HG03159 (cell line): Measurements from ENCODE around the gene COA1.
A peak's percentile ranks its signal among the peaks of the same experiment; 100 is the strongest.
"Not testable (repeated sequence)": the region's sequence is repeated elsewhere in the genome, so short reads cannot be mapped to it uniquely, and the experiment has no call there.

ENCODE experiments used
- ATAC-seq: cut with Tn5 transposase; IDR thresholded peaks from one replicate; pipeline ENCODE4 v1.9.1; 2021; ENCODE audit warnings: mild to moderate bottlenecking, moderate library complexity; ENCODE audit not compliant: unreplicated experiment

Gene COA1

GRCh38 chr7:43729924-43730248 lies 563 bp upstream of the COA1 start:
- ATAC-seq = peak; percentile 37

GRCh38 chr7:43727494-43727893 lies 1.8 kb downstream of the COA1 start:
- ATAC-seq = no peak

- no peak for ATAC-seq
Observed at GRCh38 chr7:43727003-43727402, 2.3 kb downstream of the COA1 start.

DNA sequence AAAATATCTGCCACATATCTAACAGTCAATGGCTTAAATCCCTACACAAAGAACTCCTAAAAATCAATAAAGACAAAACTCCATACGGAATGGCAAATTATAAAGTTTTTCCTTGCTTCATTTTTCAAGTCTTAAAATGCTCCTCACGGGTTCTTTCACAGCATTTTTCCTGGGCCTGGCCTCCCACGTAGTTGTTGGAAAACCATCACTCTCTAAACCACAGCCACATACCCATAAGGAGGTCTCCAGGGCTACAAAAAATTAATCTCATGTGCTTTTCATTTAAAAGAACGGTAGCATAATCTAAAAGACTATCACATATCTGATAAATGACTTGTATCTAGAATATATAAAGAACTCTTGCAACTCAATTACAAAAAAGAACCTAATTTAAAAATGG lies 2.9 kb downstream of the COA1 start:
- ATAC-seq = no peak

- ATAC-seq = no peak
Observed at GRCh38 chr7:43725251-43725650, 4.1 kb downstream of the COA1 start.

DNA sequence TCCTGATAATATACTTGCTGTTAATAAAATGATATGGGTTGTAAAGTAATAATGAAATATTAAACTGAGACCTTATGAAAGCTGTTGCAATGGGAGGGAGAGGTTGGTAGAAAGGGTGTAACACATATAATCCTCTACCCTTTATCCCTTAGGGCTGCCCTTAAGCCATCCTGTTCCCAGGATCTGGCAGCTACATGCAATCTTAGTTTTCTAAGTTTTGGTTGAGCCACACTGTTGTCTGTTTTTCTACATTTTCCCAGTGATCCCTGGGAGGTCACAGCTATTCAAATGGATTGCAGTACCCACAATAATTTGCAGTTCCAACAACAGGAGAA lies 6.3 kb downstream of the COA1 start:
- ATAC-seq = no peak

DNA sequence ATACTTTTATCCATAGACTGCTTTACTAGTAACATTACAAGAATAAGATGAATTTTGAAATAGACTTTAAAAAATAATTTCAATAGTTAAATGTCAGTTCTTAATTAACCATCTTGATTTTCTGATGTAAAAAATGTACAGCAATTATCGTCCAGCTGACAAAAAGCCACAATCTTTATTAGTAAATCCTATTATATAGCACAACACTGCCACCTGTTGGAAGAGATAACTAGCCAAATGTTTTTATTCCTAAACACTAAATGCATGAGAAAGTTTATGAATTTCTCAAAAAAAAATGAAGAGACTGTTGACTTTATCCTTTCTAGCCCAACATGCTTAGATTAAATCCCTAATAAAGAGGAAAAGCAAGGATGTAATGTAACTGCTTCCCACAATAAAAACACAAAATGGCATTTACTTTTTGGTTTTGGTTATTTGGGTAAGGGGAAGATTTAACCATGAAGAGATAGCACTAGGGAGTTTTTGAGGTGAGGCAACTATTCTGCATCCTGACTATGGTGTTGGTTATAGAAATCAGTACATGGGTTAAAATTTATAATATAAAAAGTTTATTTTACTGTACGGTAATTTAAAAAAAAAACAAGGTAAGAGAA lies 8.0 kb downstream of the COA1 start:
- ATAC-seq = no peak

GRCh38 chr7:43716598-43716997 lies 12.7 kb downstream of the COA1 start:
- no peak for ATAC-seq

GRCh38 chr7:43715966-43716365 lies 13.4 kb downstream of the COA1 start:
- not testable (repeated sequence) for ATAC-seq

DNA sequence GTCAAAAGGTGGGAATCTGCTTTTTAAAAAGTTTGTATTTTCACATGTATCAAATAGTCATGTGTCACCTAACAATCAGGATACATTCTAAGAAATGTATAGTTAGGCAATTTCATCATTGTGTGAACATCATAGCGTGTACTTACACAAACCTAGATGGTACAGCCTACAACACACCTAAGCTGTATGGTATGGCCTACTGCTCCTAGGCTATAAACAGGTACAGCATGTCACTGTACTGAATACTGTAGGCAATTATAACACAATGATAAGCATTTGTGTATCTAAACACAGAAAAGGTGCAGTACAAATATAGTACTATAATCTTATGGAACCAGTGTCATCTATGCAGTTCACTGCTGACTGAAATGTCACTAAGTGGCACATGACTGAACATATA lies 17.8 kb downstream of the COA1 start:
- ATAC-seq = no peak

GRCh38 chr7:43708055-43708454 lies 21.3 kb downstream of the COA1 start:
- ATAC-seq = not testable (repeated sequence)

- ATAC-seq = no peak
Observed at GRCh38 chr7:43703573-43703972, 25.8 kb downstream of the COA1 start.

DNA sequence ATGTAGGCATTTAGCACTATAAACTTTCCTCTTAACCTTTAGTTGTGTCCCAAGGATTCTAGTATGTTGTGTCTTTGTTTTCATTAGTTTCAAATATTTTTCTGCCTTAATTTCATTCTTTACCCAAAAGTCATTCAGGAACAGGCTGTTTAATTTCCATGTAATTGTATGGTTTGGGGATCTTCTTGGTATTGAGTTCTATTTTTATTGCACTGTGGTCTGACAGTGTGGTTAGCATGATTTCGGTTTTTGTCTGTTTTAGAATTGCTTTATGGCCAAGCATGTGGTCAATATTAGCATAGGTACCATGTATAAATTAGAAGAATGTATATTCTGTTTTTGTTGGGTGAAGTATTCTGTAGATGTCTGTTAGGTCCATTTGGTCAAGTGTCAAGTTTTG lies 26.3 kb downstream of the COA1 start:
- ATAC-seq = no peak

DNA sequence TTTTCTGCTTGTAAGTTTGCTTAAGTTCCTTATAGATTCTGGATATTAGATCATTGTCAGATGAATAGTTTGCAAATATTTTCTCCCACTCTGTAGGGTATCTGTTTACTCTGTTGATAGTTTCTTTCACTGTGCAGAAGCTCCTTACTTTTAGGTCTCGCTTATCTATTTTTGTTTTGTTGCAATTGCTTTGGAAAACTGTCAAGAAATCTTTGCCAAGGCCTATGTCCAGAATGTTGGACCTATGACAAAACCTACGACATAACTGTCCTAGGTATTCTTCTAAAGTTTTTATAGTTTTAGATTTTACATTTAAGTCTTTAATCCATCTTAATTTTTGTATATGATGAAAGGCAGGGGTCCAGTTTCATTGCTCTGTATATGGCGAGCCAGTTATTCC lies 27.4 kb downstream of the COA1 start:
- ATAC-seq = no peak

DNA sequence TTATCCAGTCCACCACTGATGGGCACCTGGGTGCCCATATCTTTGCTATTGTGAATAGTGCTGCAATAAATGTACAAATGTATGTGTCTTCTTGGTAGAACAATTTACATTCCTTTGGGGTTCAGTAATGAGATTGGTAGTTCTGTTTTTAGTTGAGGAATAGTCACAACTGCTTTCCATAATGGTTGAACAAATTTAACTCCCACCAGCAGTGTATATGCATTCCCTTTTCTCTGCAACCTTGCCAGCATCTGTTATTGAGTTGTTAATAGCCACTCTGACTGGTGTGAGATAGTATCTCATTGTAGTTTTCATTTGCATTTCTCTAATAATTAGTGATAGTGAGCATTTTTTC lies 27.8 kb downstream of the COA1 start:
- ATAC-seq = no peak

GRCh38 chr7:43700646-43701499 lies 28.4 kb downstream of the COA1 start:
- no peak for ATAC-seq

- ATAC-seq = no peak
Observed at GRCh38 chr7:43700059-43700501, 29.2 kb downstream of the COA1 start.

DNA sequence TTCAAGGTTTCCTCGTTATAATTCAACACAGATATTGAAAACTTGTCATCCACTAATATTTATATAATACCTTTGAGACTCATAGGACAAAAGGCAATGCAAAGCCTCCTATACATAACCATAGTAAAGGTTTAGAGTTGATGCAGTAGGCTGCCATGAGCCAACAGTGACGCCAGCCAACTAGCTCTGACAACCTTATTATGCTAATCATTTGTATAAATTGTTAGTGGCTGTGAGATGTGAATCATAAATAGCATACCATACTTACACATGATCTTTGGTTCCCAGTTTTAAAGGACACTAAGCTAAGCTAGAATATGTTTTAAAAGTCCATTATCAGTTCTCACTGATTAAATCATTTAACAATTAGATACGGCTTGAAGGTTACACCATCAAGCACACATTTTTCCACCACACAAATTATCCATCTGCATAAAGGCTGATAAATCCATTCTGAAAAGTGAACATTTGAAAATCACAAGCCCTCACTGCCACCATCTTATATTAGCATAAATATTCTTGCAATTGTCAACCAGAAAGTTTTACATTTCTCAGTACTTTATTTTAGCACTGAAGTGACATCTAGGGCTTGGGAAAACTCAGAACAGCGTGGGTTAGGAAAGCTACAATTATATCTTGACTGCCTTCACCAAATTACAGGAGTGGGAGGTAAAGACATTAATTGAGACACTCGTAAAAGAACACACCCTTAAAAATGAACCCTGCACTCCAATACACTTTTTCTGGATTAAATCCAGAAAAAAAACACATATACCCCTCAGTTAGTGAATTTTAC lies 30.7 kb downstream of the COA1 start:
- no peak for ATAC-seq

- ATAC-seq = no peak
Observed at GRCh38 chr7:43697690-43698089, 31.6 kb downstream of the COA1 start.

DNA sequence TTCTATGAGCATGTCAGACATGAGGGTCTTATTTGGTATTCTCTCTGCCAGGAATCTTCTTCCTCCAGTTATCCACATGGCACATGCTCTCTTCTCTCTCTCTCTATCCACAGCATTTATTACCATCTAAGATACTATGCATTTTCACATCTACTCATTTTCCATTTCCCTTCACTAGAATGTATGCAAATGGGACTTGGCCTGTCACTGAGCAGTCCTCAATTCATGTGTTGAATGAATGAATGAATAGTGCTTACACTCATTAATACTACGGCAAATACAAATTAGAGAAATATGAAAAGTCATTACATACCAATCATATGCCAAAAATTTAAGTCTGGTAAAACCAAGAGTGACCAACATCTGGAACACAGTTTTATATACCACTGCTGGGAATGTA lies 34.0 kb downstream of the COA1 start:
- ATAC-seq = no peak

GRCh38 chr7:43694399-43694748 lies 34.9 kb downstream of the COA1 start:
- no peak for ATAC-seq
